Erythroblast (primary cell): Measurements from ENCODE around the gene NSUN2.

Source experiments
- GATA1 ChIP-seq: IDR thresholded peaks from 2 replicates; pipeline ENCODE4 v1.6.1; 2011; ENCODE audit warnings: low read depth, mild to moderate bottlenecking, control low read depth, low read length, moderate library complexity
- POLR2A ChIP-seq: IDR thresholded peaks from 2 replicates; pipeline ENCODE4 v1.6.1; 2011; ENCODE audit warnings: mild to moderate bottlenecking, low read length

- no peak for TF ChIP-seq POLR2A
- TF ChIP-seq GATA1: no peak
Measured at GRCh38 chr5:6573651-6574101, 59.2 kb downstream of the NSUN2 start.
